ENCODE results near the gene CREB5.
A peak's percentile ranks its signal among the peaks of the same experiment; 100 is the strongest.
"Not testable (repeated sequence)": the region's sequence is repeated elsewhere in the genome, so short reads cannot be mapped to it uniquely, and the experiment has no call there.

CREB5 gene

GRCh38 chr7:28609608-28610007 is 197.3 kb downstream of the CREB5 start (continued):
- TF ChIP-seq, protein P1, sequence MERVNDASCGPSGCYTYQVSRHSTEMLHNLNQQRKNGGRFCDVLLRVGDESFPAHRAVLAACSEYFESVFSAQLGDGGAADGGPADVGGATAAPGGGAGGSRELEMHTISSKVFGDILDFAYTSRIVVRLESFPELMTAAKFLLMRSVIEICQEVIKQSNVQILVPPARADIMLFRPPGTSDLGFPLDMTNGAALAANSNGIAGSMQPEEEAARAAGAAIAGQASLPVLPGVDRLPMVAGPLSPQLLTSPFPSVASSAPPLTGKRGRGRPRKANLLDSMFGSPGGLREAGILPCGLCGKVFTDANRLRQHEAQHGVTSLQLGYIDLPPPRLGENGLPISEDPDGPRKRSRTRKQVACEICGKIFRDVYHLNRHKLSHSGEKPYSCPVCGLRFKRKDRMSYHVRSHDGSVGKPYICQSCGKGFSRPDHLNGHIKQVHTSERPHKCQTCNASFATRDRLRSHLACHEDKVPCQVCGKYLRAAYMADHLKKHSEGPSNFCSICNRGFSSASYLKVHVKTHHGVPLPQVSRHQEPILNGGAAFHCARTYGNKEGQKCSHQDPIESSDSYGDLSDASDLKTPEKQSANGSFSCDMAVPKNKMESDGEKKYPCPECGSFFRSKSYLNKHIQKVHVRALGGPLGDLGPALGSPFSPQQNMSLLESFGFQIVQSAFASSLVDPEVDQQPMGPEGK (CRISPR knock-in tag; IDR thresholded peaks at IDR 0.05; ENCODE audit: borderline replicate concordance), result no peak

- ATAC-seq, result not testable (repeated sequence)
Measured at GRCh38 chr7:28611399-28611897, 199.1 kb downstream of the CREB5 start.

GRCh38 chr7:28613262-28613661 is 200.9 kb downstream of the CREB5 start:
- TF ChIP-seq, protein P1 (CRISPR knock-in tag; IDR thresholded peaks at IDR 0.05; ENCODE audit: borderline replicate concordance), result no peak
- TF ChIP-seq PPARA (CRISPR knock-in tag; IDR thresholded peaks at IDR 0.05; ENCODE audit: borderline replicate concordance) (no peak), CSRNP3 (CRISPR knock-in tag; IDR thresholded peaks at IDR 0.05) (no peak), OSR1 (CRISPR knock-in tag; IDR thresholded peaks at IDR 0.05) (no peak), ZFP3 (CRISPR knock-in tag; IDR thresholded peaks at IDR 0.05) (no peak), ZFP30 (CRISPR knock-in tag; IDR thresholded peaks at IDR 0.05) (no peak), BACH2 (CRISPR knock-in tag; IDR thresholded peaks at IDR 0.05; ENCODE audit: borderline replicate concordance) (no peak), GLIS3 (CRISPR knock-in tag; IDR thresholded peaks at IDR 0.05) (no peak), CSDC2 (CRISPR knock-in tag; IDR thresholded peaks at IDR 0.05) (no peak), ESRRG (CRISPR knock-in tag; IDR thresholded peaks at IDR 0.05) (no peak), TOX (CRISPR knock-in tag; IDR thresholded peaks at IDR 0.05; ENCODE audit: borderline replicate concordance) (no peak), TCF4 (CRISPR knock-in tag; IDR thresholded peaks at IDR 0.05; ENCODE audit: borderline replicate concordance) (no peak), ISL1 (CRISPR knock-in tag; IDR thresholded peaks at IDR 0.05) (no peak), ZNF70 (CRISPR knock-in tag; IDR thresholded peaks at IDR 0.05) (no peak), ARNTL (CRISPR knock-in tag; IDR thresholded peaks at IDR 0.05; ENCODE audit: borderline replicate concordance, low read depth) (no peak), ZNF565 (CRISPR knock-in tag; conservative IDR thresholded peaks at IDR 0.05; ENCODE audit: low read depth) (no peak), SNAI2 (CRISPR knock-in tag; IDR thresholded peaks at IDR 0.05) (no peak), RARB (CRISPR knock-in tag; IDR thresholded peaks at IDR 0.05) (no peak)
- TF ChIP-seq, protein P2, sequence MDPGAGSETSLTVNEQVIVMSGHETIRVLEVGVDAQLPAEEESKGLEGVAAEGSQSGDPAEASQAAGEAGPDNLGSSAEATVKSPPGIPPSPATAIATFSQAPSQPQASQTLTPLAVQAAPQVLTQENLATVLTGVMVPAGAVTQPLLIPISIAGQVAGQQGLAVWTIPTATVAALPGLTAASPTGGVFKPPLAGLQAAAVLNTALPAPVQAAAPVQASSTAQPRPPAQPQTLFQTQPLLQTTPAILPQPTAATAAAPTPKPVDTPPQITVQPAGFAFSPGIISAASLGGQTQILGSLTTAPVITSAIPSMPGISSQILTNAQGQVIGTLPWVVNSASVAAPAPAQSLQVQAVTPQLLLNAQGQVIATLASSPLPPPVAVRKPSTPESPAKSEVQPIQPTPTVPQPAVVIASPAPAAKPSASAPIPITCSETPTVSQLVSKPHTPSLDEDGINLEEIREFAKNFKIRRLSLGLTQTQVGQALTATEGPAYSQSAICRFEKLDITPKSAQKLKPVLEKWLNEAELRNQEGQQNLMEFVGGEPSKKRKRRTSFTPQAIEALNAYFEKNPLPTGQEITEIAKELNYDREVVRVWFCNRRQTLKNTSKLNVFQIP (CRISPR knock-in tag; IDR thresholded peaks at IDR 0.05; ENCODE audit: borderline replicate concordance, low read depth), result no peak
- TF ChIP-seq, protein P3, sequence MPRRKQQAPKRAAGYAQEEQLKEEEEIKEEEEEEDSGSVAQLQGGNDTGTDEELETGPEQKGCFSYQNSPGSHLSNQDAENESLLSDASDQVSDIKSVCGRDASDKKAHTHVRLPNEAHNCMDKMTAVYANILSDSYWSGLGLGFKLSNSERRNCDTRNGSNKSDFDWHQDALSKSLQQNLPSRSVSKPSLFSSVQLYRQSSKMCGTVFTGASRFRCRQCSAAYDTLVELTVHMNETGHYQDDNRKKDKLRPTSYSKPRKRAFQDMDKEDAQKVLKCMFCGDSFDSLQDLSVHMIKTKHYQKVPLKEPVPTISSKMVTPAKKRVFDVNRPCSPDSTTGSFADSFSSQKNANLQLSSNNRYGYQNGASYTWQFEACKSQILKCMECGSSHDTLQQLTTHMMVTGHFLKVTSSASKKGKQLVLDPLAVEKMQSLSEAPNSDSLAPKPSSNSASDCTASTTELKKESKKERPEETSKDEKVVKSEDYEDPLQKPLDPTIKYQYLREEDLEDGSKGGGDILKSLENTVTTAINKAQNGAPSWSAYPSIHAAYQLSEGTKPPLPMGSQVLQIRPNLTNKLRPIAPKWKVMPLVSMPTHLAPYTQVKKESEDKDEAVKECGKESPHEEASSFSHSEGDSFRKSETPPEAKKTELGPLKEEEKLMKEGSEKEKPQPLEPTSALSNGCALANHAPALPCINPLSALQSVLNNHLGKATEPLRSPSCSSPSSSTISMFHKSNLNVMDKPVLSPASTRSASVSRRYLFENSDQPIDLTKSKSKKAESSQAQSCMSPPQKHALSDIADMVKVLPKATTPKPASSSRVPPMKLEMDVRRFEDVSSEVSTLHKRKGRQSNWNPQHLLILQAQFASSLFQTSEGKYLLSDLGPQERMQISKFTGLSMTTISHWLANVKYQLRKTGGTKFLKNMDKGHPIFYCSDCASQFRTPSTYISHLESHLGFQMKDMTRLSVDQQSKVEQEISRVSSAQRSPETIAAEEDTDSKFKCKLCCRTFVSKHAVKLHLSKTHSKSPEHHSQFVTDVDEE (CRISPR knock-in tag; IDR thresholded peaks at IDR 0.05), result no peak
- no peak for ATAC-seq

DNA sequence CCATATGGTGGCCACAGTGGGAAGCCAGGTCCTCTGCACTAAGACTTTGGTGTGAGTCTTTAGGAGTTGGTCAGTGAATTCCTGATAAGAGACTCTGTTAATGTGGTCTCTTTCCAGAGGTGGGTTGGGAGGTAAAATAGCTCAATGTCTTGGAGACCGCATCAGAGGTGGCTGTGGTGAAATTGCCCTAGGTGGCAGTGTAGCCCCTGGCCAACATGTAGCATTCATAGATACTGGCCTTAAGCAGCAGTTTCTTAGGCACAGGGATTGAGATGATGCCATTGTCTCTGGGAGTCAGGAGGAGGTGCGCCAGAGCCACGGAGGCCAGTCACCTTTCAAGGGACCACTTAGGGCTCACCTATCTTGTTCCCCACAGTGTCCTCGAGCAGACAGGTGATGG is 202.8 kb downstream of the CREB5 start:
- peak; percentile 91 for ATAC-seq
- TF ChIP-seq ESRRG (CRISPR knock-in tag; IDR thresholded peaks at IDR 0.05) (no peak), ZNF8 (CRISPR knock-in tag; IDR thresholded peaks at IDR 0.05) (no peak), CSRNP3 (CRISPR knock-in tag; IDR thresholded peaks at IDR 0.05) (no peak), ZNF565 (CRISPR knock-in tag; conservative IDR thresholded peaks at IDR 0.05; ENCODE audit: low read depth) (no peak), SNAI2 (CRISPR knock-in tag; IDR thresholded peaks at IDR 0.05) (no peak), ZFP30 (CRISPR knock-in tag; IDR thresholded peaks at IDR 0.05) (no peak), GLIS3 (CRISPR knock-in tag; IDR thresholded peaks at IDR 0.05) (no peak), TOX (CRISPR knock-in tag; IDR thresholded peaks at IDR 0.05; ENCODE audit: borderline replicate concordance) (no peak), OSR1 (CRISPR knock-in tag; IDR thresholded peaks at IDR 0.05) (no peak), ISL1 (CRISPR knock-in tag; IDR thresholded peaks at IDR 0.05) (no peak), CSDC2 (CRISPR knock-in tag; IDR thresholded peaks at IDR 0.05) (no peak)
- TF ChIP-seq, protein P2 (CRISPR knock-in tag; IDR thresholded peaks at IDR 0.05; ENCODE audit: borderline replicate concordance, low read depth), result no peak

Measured in SK-N-SH treated with all-trans-retinoic acid at 6 μM for 48 hours (cell line).